ENCODE data around the gene ST3GAL3. TPM values are rescaled to one million over a fixed set of nuclear protein-coding genes. Genes with fewer than 3 reads are reported as not detected.
A peak's percentile ranks its signal among the peaks of the same experiment; 100 is the strongest.

Gene ST3GAL3
- total and polyA plus RNA-seq, 7 donors, result 22.2 to 53.2 (median 44.5) TPM

DNA sequence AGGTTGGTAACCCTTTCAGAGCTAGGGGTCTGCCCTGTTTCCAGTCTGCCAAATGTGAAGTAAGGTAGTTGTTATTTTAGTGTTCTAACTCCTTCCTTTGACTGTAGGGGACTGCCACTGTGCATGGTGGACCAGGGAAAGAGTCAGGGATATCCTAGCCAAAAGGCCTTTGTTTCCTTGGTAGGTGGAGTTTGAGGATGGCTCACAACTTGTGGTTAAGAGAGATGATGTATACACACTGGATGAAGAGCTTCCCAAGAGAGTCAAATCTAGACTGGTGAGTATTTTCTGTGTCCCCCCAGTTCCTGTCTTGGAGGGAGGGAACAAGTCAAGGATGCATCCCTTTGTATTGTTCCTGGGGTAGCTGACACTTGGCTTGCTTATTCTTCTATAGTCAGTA is 3.5 kb upstream of the ST3GAL3 start:
- no peaks in the 10 kb centered on the region for H3K27me3 ChIP-seq (ENCODE audit: insufficient read depth in 3 of 3, low read length in 2 of 3)
- TF ChIP-seq, protein P1, sequence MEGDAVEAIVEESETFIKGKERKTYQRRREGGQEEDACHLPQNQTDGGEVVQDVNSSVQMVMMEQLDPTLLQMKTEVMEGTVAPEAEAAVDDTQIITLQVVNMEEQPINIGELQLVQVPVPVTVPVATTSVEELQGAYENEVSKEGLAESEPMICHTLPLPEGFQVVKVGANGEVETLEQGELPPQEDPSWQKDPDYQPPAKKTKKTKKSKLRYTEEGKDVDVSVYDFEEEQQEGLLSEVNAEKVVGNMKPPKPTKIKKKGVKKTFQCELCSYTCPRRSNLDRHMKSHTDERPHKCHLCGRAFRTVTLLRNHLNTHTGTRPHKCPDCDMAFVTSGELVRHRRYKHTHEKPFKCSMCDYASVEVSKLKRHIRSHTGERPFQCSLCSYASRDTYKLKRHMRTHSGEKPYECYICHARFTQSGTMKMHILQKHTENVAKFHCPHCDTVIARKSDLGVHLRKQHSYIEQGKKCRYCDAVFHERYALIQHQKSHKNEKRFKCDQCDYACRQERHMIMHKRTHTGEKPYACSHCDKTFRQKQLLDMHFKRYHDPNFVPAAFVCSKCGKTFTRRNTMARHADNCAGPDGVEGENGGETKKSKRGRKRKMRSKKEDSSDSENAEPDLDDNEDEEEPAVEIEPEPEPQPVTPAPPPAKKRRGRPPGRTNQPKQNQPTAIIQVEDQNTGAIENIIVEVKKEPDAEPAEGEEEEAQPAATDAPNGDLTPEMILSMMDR (IDR thresholded peaks at IDR 0.05), result no peak
- H3K4me1 ChIP-seq, result peaks cover 15% of the 10 kb centered on the region
- H3K36me3 ChIP-seq (ENCODE audit: insufficient read depth in 1 of 2, low read depth in 1 of 2), result peaks cover 15 to 61% of the 10 kb centered on the region in 2 donors
- ATAC-seq (no peak), DNase-seq (no peak)
- H3K4me3 ChIP-seq, result no peak overlapping the region
- H3K9me3 ChIP-seq, result no peaks in the 10 kb centered on the region
- intact Hi-C loops (cut with DNase I), result loop anchor here in 1 of 2 donors (5.0 kb wide), 1 partner anchor 42 kb away; no protein-coding TSS in a partner anchor
- no peak overlapping the region for H3K27ac ChIP-seq

DNA sequence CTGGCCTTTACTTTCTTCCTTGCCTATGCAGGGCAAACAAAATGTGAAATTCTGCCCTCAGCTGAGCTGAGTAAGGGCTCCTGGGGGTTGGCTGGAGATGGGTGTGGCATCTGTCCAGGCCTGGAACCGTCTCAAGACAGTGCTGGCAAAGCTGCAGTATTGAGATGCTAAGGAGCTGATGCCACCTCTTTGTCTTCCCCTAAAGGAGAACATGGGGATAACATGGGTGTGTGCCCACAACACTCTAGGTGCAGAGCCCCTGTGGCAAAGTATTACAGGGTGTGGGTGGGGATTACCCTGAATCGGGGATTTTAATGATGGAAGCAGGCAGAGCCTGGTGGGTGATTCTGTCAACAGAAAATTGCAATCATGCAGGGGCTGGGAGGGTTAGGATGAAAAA is 2.5 kb upstream of the ST3GAL3 start:
- 26 to 33% (median 29%) methylated on average over 2 of the region's 2 CpGs for WGBS, 3 donors
- TF ChIP-seq, protein P1 (IDR thresholded peaks at IDR 0.05), result no peak
- Histone ChIP-seq H3K36me3 (ENCODE audit: insufficient read depth in 1 of 2, low read depth in 1 of 2) (peaks cover 15 to 53% of the 10 kb centered on the region in 2 donors), H3K4me3 (no peak overlapping the region), H3K27ac (no peak overlapping the region), H3K27me3 (ENCODE audit: insufficient read depth in 3 of 3, low read length in 2 of 3) (no peaks in the 10 kb centered on the region), H3K9me3 (no peaks in the 10 kb centered on the region), H3K4me1 (peaks cover 19% of the 10 kb centered on the region)
- ATAC-seq (no peak), DNase-seq (peak; percentile 34 to 71)
- intact Hi-C loops (cut with DNase I), result loop anchor here in 1 of 2 donors (5.0 kb wide), 2 partner anchors 33 to 43 kb away; no protein-coding TSS in a partner anchor

- Histone ChIP-seq H3K4me3 (no peak overlapping the region), H3K9me3 (no peaks in the 10 kb centered on the region), H3K36me3 (ENCODE audit: insufficient read depth in 1 of 2, low read depth in 1 of 2) (peaks cover 15 to 53% of the 10 kb centered on the region in 2 donors), H3K27me3 (ENCODE audit: insufficient read depth in 3 of 3, low read length in 2 of 3) (no peaks in the 10 kb centered on the region), H3K27ac (no peak overlapping the region), H3K4me1 (peaks cover 19% of the 10 kb centered on the region)
- DNase-seq (no peak), ATAC-seq (no peak)
- TF ChIP-seq, protein P1 (IDR thresholded peaks at IDR 0.05), result no peak
- intact Hi-C loops (cut with DNase I), result loop anchor here in 1 of 2 donors (5.0 kb wide), 1 partner anchor 33 kb away; no protein-coding TSS in a partner anchor
- WGBS, 3 donors, result 67 to 86% (median 71%) methylated on average over 4 of the region's 4 CpGs
These were observed 2.0 kb upstream of the ST3GAL3 start for GRCh38 chr1:43705334-43705733.

DNA sequence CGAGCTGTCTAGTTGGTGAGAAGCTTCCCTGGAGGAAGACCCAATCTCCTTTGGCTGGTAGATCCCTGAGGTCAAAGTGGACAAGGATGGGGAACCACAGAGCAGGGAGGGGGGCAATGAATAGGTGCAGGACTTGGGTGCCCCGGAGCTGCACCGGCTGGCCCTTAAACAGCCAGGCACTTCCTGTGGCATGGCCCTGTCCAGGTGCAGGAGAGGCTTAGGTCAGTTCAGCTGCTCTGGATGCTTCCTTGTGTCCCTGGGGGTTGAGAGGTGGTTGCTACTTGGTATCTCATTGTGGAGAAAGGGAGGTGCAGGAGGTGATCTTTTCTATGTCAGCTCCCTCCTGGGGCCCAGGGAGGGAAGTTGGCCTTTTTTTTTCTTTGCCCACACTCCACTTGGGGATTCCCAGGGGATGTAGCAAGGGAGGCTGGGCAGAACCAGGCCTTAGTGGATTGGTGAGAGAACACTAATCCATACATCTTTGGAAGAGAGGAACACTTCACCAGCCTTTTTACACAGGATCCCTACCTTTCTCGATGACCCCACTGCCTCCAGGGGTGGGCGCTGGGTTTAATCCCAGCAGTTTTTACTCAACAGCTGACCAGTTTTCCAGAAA is 1.2 kb upstream of the ST3GAL3 start:
- TF ChIP-seq, protein P1 (IDR thresholded peaks at IDR 0.05), result no peak
- Histone ChIP-seq H3K4me3 (peak overlapping the region; percentile 96), H3K9me3 (no peaks in the 10 kb centered on the region), H3K36me3 (ENCODE audit: insufficient read depth in 1 of 2, low read depth in 1 of 2) (peaks cover 15 to 52% of the 10 kb centered on the region in 2 donors), H3K27ac (no peak overlapping the region), H3K27me3 (ENCODE audit: insufficient read depth in 3 of 3, low read length in 2 of 3) (no peaks in the 10 kb centered on the region), H3K4me1 (peaks cover 22% of the 10 kb centered on the region)
- intact Hi-C loops (cut with DNase I), result loop anchor here in 1 of 2 donors (5.0 kb wide), 1 partner anchor 34 kb away; no protein-coding TSS in a partner anchor
- ATAC-seq (no peak), DNase-seq (no peak)
- 61 to 65% (median 64%) methylated on average over 5 of the region's 5 CpGs for WGBS, 3 donors

All from psoas muscle (tissue), 8 donors.